ENCODE data around the gene ZNF76.

DNA sequence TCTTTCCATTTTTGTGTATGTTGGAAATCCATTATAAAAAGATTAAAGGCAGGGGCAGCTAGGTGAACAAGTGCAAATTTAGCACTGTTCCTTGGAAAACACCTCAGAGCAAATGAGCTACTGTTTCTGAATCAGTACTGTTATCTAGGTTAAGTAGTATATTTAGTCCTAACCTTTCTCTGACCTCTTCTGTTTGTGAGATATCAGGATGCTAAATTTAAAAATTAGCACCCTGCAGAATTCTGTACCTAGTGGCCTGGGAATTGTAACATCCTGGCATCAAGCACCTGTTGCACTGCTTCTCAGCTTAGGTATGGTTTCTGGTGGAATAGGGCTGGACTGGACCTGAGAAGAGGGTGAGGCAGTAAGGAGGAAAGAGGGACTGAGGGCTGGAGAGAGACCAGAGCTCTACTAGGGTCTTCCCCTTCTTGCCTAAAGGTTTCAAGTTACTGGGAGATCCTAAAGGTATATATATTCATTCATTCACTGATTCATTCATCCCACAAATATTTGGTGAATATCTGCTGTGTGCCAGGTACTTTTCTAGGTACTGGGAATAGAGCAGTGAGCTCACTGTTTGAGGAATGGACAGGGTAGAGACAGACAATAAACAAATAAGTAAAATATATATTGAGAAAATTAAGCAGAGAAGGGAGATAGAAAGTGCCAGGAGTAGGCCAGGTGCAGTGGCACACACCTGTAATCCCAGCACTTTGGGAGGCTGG is 5.2 kb downstream of the ZNF76 start:
- no peak for TF ChIP-seq POLR2A (IDR thresholded peaks at IDR 0.05; ENCODE audit: low read depth, low read length)
- TF ChIP-seq POLR2AphosphoS5 (IDR thresholded peaks at IDR 0.05; ENCODE audit: low read depth, low read length): no peak
- no peak for TF ChIP-seq TAF1 (IDR thresholded peaks at IDR 0.05; ENCODE audit: borderline replicate concordance, low read depth, low read length)

Data from GM12892 (cell line).